GM13977 (cell line): ENCODE results near the gene SCYL3.
"Not testable (repeated sequence)": the region's sequence is repeated elsewhere in the genome, so short reads cannot be mapped to it uniquely, and the experiment has no call there.

Source experiments
- DNase-seq: peaks from one replicate; pipeline ENCODE4 v3.0.0; 2012; ENCODE audit warnings: low spot score
- CTCF ChIP-seq: IDR thresholded peaks from 2 replicates; pipeline ENCODE4 v1.5.1; 2012; ENCODE audit warnings: mild to moderate bottlenecking, control low read depth; ENCODE audit not compliant: insufficient read depth; ENCODE audit errors: extremely low read depth, missing control alignments
- in situ Hi-C: fragments of 300-500 bp; cut with MboI; formaldehyde crosslinking; loops from one replicate; pipeline ENCODE4 v1.12.0; 2022; ENCODE audit warnings: low sequenced_read_pairs, low pct_unique_long_range_greater_than_20kb, mixed read lengths, inconsistent platforms; ENCODE audit not compliant: unreplicated experiment

Gene SCYL3

GRCh38 chr1:169866577-169866976 lies 27.1 kb downstream of the SCYL3 start:
- no peak for DNase-seq
- no peak for TF ChIP-seq CTCF
- in situ Hi-C loops: no loop called here

GRCh38 chr1:169864531-169864930 lies 29.2 kb downstream of the SCYL3 start:
- DNase-seq, in situ Hi-C loops: not testable (repeated sequence)

GRCh38 chr1:169860750-169861149 lies 32.9 kb downstream of the SCYL3 start:
- no peak for DNase-seq
- in situ Hi-C loops: no loop called here
- TF ChIP-seq CTCF: no peak

- in situ Hi-C loops: no loop called here
- TF ChIP-seq CTCF: no peak
- no peak for DNase-seq
These were observed 33.5 kb downstream of the SCYL3 start for GRCh38 chr1:169860187-169860586.

- in situ Hi-C loops: no loop called here
- no peak for TF ChIP-seq CTCF
- no peak for DNase-seq
These were observed 34.7 kb downstream of the SCYL3 start for GRCh38 chr1:169859001-169859400.

- in situ Hi-C loops: no loop called here
- DNase-seq: no peak
- TF ChIP-seq CTCF: no peak
These were observed 35.2 kb downstream of the SCYL3 start for GRCh38 chr1:169858467-169858866.

- no peak for TF ChIP-seq CTCF
- no peak for DNase-seq
- in situ Hi-C loops: no loop called here
These were observed 40.4 kb downstream of the SCYL3 start for GRCh38 chr1:169853341-169853740.
